ENCODE measurements around the gene AK9. TPM values are rescaled to one million over a fixed set of nuclear protein-coding genes. Genes with fewer than 3 reads are reported as not detected.
A peak's percentile ranks its signal among the peaks of the same experiment; 100 is the strongest.

Gene AK9
- total and polyA plus RNA-seq, 2 of the 4 experiments (the other 2 are of a cell fraction), result 1.7 to 1.8 TPM

GRCh38 chr6:109477725-109478124, 213.3 kb downstream of the AK9 start:
- POLR2A ChIA-PET (ENCODE audit: unreplicated experiment), result no interaction called here
- in situ Hi-C loops (cut with MboI; ENCODE audit: low sequenced_read_pairs), result no loop called here

More at GRCh38 chr6:109477725-109478124, 213.3 kb downstream of the AK9 start:
- Histone ChIP-seq H2AFZ (replicated peaks; ENCODE audit: low read length, poor library complexity) (no peak overlapping the region), H3K4me1 (ENCODE audit: control insufficient read depth, insufficient read depth, low read length) (peaks cover 7% of the 10 kb centered on the region), H3K23ac (ENCODE audit: low read depth, low read length) (peak overlapping the region; percentile 56; the same call in 1 of the 2 replicates), H2AK5ac (ENCODE audit: low read depth, low read length) (no peak overlapping the region), H3K4ac (ENCODE audit: low read depth, low read length) (no peak overlapping the region), H2BK15ac (ENCODE audit: low read depth, low read length) (no peak overlapping the region), H3K9me3 (ENCODE audit: control insufficient read depth, insufficient read depth, low read length) (no peaks in the 10 kb centered on the region), H3K79me1 (ENCODE audit: low read depth in 1 of 2, low read length in 2 of 2) (peaks cover 52 to 60% of the 10 kb centered on the region in 2 experiments), H2BK20ac (ENCODE audit: low read depth, low read length) (no peak overlapping the region), H4K5ac (ENCODE audit: low read depth, low read length) (no peak overlapping the region), H2BK120ac (ENCODE audit: low read depth, low read length) (no peak overlapping the region), H3K4me2 (ENCODE audit: low read depth, low read length) (no peak overlapping the region), H3K27ac (ENCODE audit: insufficient read depth, low read length) (no peak overlapping the region), H3K14ac (replicated peaks; ENCODE audit: low read depth, low read length) (no peak overlapping the region), H2AK9ac (replicated peaks; ENCODE audit: low read depth, low read length, poor library complexity) (no peak overlapping the region), H4K20me1 (ENCODE audit: insufficient read depth, low read length) (peaks cover 7% of the 10 kb centered on the region; the same call in 1 of the 2 replicates), H3K27me3 (ENCODE audit: control insufficient read depth, insufficient read depth, low read length) (no peaks in the 10 kb centered on the region), H4K91ac (ENCODE audit: insufficient read depth, low read depth, low read length) (no peak overlapping the region), H3K18ac (ENCODE audit: low read depth, low read length) (no peak overlapping the region), H3K36me3 (ENCODE audit: control insufficient read depth, insufficient read depth, low read length) (peaks cover 30% of the 10 kb centered on the region), H3K9ac (ENCODE audit: low read depth, low read length) (no peak overlapping the region), H2BK5ac (ENCODE audit: low read depth, low read length, poor library complexity, severe bottlenecking) (no peak overlapping the region), H3K9me1 (ENCODE audit: insufficient read depth, low read length) (peaks cover 11% of the 10 kb centered on the region), H3K4me3 (ENCODE audit: insufficient read depth, low read depth, low read length) (no peak overlapping the region), H4K8ac (ENCODE audit: low read depth in 2 of 2, low read length in 2 of 2) (no peak overlapping the region), H3K56ac (ENCODE audit: extremely low read depth, insufficient read depth, low read length) (no peak overlapping the region)
- DNase-seq (no peak), ATAC-seq (ENCODE audit: low read depth) (no peak)
- CTCF ChIA-PET, result no interaction called here
- no TSS peak for BruUV-seq (replicated peaks)
- dilution Hi-C loops (cut with HindIII; ENCODE audit: low sequenced_read_pairs, unreplicated experiment), result no loop called here
- no peak for TF ChIP-seq POLR2A (IDR thresholded peaks at IDR 0.05; ENCODE audit: low read depth, low read length)
- no CpG with 5 or more reads among the region's 2 CpGs for WGBS, 2 experiments (ENCODE audit: extremely low coverage in 2 of 2, insufficient read length in 1 of 2)
- intact Hi-C loops (cut with micrococcal nuclease), result no loop called here
